HepG2 (cell line): ENCODE results near the gene HEPHL1. TPM values are rescaled to one million over a fixed set of nuclear protein-coding genes. Genes with fewer than 3 reads are reported as not detected.

ENCODE experiments used
- ATAC-seq: fragments of 200-7000 bp; cut with Tn5 transposase; 3 replicates; pipeline ENCODE4 v1.9.1; 2020; ENCODE audit warnings: mild to moderate bottlenecking, moderate library complexity
- BruUV-seq: library from RNA; stranded (reverse); fragments of 400-500 nt; replicated peaks from 2 replicates; lab custom pipeline; 2021; lab: Mats Ljungman, UMichigan
- CTCF ChIA-PET: fragments of 300-600 bp; formaldehyde crosslinking; extraction: SDS; loops from one replicate; lab custom pipeline; 2021; ENCODE audit warnings: low total read pairs, inconsistent platforms, low intra/inter-chr PET ratio; lab: Yijun Ruan, JAX
- POLR2A ChIA-PET: fragments of 350-600 bp; sonication (Branson Sonifier 250); formaldehyde crosslinking; loops from one replicate; lab custom pipeline; 2020; ENCODE audit warnings: antibody characterized with exemption, inconsistent platforms; lab: Yijun Ruan, JAX
- DNase-seq: peaks from one replicate; pipeline ENCODE4 v3.0.0-alpha.2; 2015; ENCODE audit warnings: low spot score
- FAIRE-seq: peaks from 3 replicates; lab custom pipeline; 2011; peaks lifted over from hg19 to GRCh38; lab: Jason Lieb, UNC
- H2AFZ ChIP-seq: one replicate; pipeline ENCODE4 v1.6.1; 2011; ENCODE audit warnings: low read length, inconsistent platforms
- H3K27ac ChIP-seq: fragments of 300-600 bp; 3 replicates; pipeline ENCODE4 v1.8.0; 2011; ENCODE audit warnings: mixed run types, mild to moderate bottlenecking, mixed read lengths, low read length, inconsistent platforms; ENCODE audit not compliant: insufficient read depth; ENCODE audit errors: extremely low read length
- H3K27me3 ChIP-seq, 2 experiments: fragments of 200-600 bp in 1 of 2; 2 replicates in 1 of 2; 3 replicates in 1 of 2; pipeline versions ENCODE4 v1.6.0 to v1.8.0; 2011; ENCODE audit warnings: low read length in 2 of 2, mild to moderate bottlenecking in 2 of 2, moderate library complexity in 2 of 2, inconsistent platforms in 1 of 2; ENCODE audit not compliant: insufficient read depth in 2 of 2, control insufficient read depth in 1 of 2
- H3K36me3 ChIP-seq, 2 experiments: fragments of 200-600 bp in 1 of 2; replicated peaks in 1 of 2; 2 replicates in 1 of 2; 3 replicates in 1 of 2; pipeline versions ENCODE4 v1.5.1 to v1.8.0; 2011; ENCODE audit warnings: low read length in 2 of 2, inconsistent platforms in 1 of 2; ENCODE audit not compliant: insufficient read depth in 2 of 2, control insufficient read depth in 1 of 2
- H3K4me1 ChIP-seq: 2 replicates; pipeline ENCODE4 v1.5.1; 2012; ENCODE audit warnings: low read length, inconsistent platforms; ENCODE audit not compliant: insufficient read depth
- H3K4me2 ChIP-seq: 2 replicates; pipeline ENCODE4 v1.6.0; 2011; ENCODE audit warnings: low read depth, low read length, inconsistent platforms
- H3K4me3 ChIP-seq, 3 experiments: fragments of 200-600 bp in 1 of 3; sonication (generic), shearing (Covaris generic) in 1 of 3; replicated peaks in 1 of 3; 2 replicates each; pipeline ENCODE4 v1.5.1; 2011 to 2016; ENCODE audit warnings: low read length in 3 of 3, inconsistent platforms in 2 of 3, low read depth in 2 of 3, mild to moderate bottlenecking in 2 of 3, control low read depth in 1 of 3, mixed read lengths in 1 of 3; ENCODE audit not compliant: insufficient read depth in 1 of 3
- H3K79me2 ChIP-seq: one replicate; pipeline ENCODE4 v1.6.1; 2011; ENCODE audit warnings: low read length, inconsistent platforms; ENCODE audit not compliant: insufficient read depth
- H3K9ac ChIP-seq: 2 replicates; pipeline ENCODE4 v1.6.0; 2011; ENCODE audit warnings: mild to moderate bottlenecking, low read depth, low read length, inconsistent platforms; ENCODE audit not compliant: insufficient read depth
- H3K9me3 ChIP-seq: 2 replicates; pipeline ENCODE4 v1.5.1; 2012; ENCODE audit warnings: mild to moderate bottlenecking, low read length
- H4K20me1 ChIP-seq: 2 replicates; pipeline ENCODE4 v1.6.0; 2011; ENCODE audit warnings: inconsistent platforms, mild to moderate bottlenecking, low read length, moderate library complexity; ENCODE audit not compliant: insufficient read depth
- GTF3A ChIP-seq: sonication (generic); formaldehyde crosslinking; conservative IDR thresholded peaks from 2 replicates; pipeline ENCODE4 v1.4.0; 2020; ENCODE audit warnings: mild to moderate bottlenecking, missing genetic modification reagents
- SALL1 ChIP-seq: sonication (generic); formaldehyde crosslinking; IDR thresholded peaks from 2 replicates; pipeline ENCODE4 v1.8.0; 2022; ENCODE audit warnings: mild to moderate bottlenecking, missing genetic modification reagents
- ZNF343 ChIP-seq: sonication (generic); formaldehyde crosslinking; IDR thresholded peaks from 2 replicates; pipeline ENCODE4 v1.4.0; 2020; ENCODE audit warnings: mild to moderate bottlenecking, missing genetic modification reagents
- ZNF383 ChIP-seq: sonication (generic); formaldehyde crosslinking; IDR thresholded peaks from 2 replicates; pipeline ENCODE4 v1.4.0; 2020; ENCODE audit warnings: missing genetic modification reagents, mild to moderate bottlenecking, borderline replicate concordance
- ZNF589 ChIP-seq: sonication (generic); formaldehyde crosslinking; conservative IDR thresholded peaks from 2 replicates; pipeline ENCODE4 v1.8.0; 2022; ENCODE audit warnings: mild to moderate bottlenecking, moderate library complexity, missing genetic modification reagents
- WGBS: methylation state at CpG from one replicate; pipeline ENCODE4 v1.1.6; 2017; ENCODE audit warnings: low lambda C conversion rate; 5-methylcytosine and 5-hydroxymethylcytosine counted together
- in situ Hi-C: cut with HindIII; loops from 2 replicates; pipeline ENCODE4 v1.10.0; 2017; ENCODE audit warnings: low pct_unique_long_range_greater_than_20kb; ENCODE audit not compliant: extremely low pct_ligation_motif_present
- intact Hi-C: fragments of 100-400 bp; cut with micrococcal nuclease; formaldehyde crosslinking; loops from one replicate; pipeline ENCODE4 v1.10.0; 2022; ENCODE audit not compliant: unreplicated experiment
- polyA plus RNA-seq, 8 experiments: library from polyadenylated mRNA; depleted of rRNA in 3 of 8; stranded (reverse) in 7 of 8; unstranded in 1 of 8; fragments of >200 nt; fragmentation: Illumina TruSeq in 4 of 8; extraction: Trizol in 4 of 8; gene quantifications; 2 replicates each; pipeline versions ENCODE4 v1.2.1 to v1.2.3, GENCODE V29; 2011 to 2016; ENCODE audit warnings: low read depth in 4 of 8, missing spikeins in 1 of 8, mixed read lengths in 1 of 8; ENCODE audit not compliant: insufficient read depth in 1 of 8
- total RNA-seq, 5 experiments: library from RNA; depleted of rRNA; stranded (reverse); fragments of >200 nt; fragmentation: Illumina TruSeq; extraction: Trizol; gene quantifications; 2 replicates each; pipeline ENCODE4 v1.2.3, GENCODE V29; 2016; ENCODE audit warnings: low read depth in 1 of 5
- TF ChIP-seq, protein P1 (sequence below): sonication (generic); formaldehyde crosslinking; IDR thresholded peaks from 2 replicates; pipeline ENCODE4 v1.4.0; 2020; ENCODE audit warnings: missing genetic modification reagents, borderline replicate concordance
- TF ChIP-seq, protein P2 (sequence below): sonication (generic); formaldehyde crosslinking; IDR thresholded peaks from 2 replicates; pipeline ENCODE4 v1.4.0; 2020; ENCODE audit warnings: missing genetic modification reagents

The HEPHL1 gene
- total and polyA plus RNA-seq, 2 of the 13 experiments (the other 11 are each of a cell fraction or from before 2014, with no cell fraction given): 0.04 to 0.05 TPM

DNA sequence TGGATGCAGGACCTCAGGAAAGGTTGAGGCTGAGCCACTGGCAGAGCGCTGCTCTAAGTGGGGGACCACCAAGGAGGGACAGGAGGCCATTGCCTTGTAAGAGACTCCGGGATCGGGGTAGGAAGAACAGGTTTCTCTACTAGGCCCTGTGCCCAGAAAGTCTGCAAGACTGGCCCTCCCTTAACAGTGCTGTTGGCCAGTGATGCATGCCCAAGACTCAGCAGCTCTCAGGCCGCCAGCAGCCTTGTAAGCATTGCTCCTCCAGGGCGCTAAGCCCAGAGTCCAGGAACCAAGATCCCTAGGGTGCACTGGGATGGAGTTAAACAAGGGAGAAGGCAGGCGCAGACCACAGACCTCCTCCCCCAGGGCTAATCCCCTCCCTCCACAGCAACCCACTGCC is 68.2 kb downstream of the HEPHL1 start:
- ATAC-seq: no peak
- no peak for DNase-seq
- Histone ChIP-seq H3K27me3 (no peaks in the 10 kb centered on the region), H2AFZ (no peak overlapping the region), H3K4me3 (no peak overlapping the region), H4K20me1 (no peaks in the 10 kb centered on the region), H3K27ac (no peak overlapping the region), H3K79me2 (no peaks in the 10 kb centered on the region), H3K9ac (no peak overlapping the region), H3K36me3 (no peaks in the 10 kb centered on the region), H3K4me2 (no peak overlapping the region), H3K4me1 (no peaks in the 10 kb centered on the region), H3K9me3 (no peaks in the 10 kb centered on the region)
- FAIRE-seq: no peak
- in situ Hi-C loops: no loop called here
- 70% methylated on average over 4 of the region's 6 CpGs for WGBS
- BruUV-seq: no TSS peak
- intact Hi-C loops: no loop called here
- TF ChIP-seq, protein P1, sequence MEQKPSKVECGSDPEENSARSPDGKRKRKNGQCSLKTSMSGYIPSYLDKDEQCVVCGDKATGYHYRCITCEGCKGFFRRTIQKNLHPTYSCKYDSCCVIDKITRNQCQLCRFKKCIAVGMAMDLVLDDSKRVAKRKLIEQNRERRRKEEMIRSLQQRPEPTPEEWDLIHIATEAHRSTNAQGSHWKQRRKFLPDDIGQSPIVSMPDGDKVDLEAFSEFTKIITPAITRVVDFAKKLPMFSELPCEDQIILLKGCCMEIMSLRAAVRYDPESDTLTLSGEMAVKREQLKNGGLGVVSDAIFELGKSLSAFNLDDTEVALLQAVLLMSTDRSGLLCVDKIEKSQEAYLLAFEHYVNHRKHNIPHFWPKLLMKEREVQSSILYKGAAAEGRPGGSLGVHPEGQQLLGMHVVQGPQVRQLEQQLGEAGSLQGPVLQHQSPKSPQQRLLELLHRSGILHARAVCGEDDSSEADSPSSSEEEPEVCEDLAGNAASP (CRISPR knock-in tag): no peak
- TF ChIP-seq ZNF589: no peak
- TF ChIP-seq SALL1 (CRISPR knock-in tag): no peak
- TF ChIP-seq ZNF343: no peak
- no peak for TF ChIP-seq ZNF383 (CRISPR knock-in tag)
- TF ChIP-seq, protein P2, sequence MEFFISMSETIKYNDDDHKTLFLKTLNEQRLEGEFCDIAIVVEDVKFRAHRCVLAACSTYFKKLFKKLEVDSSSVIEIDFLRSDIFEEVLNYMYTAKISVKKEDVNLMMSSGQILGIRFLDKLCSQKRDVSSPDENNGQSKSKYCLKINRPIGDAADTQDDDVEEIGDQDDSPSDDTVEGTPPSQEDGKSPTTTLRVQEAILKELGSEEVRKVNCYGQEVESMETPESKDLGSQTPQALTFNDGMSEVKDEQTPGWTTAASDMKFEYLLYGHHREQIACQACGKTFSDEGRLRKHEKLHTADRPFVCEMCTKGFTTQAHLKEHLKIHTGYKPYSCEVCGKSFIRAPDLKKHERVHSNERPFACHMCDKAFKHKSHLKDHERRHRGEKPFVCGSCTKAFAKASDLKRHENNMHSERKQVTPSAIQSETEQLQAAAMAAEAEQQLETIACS (CRISPR knock-in tag): no peak
- TF ChIP-seq GTF3A: no peak
- ChIA-PET POLR2A (no interaction called here), CTCF (no interaction called here)
